GM12873 (cell line): ENCODE measurements around the gene TCF4.

Experiments used
- TF ChIP-seq, protein P1 (sequence below): IDR thresholded peaks from 2 replicates; pipeline ENCODE4 v1.5.1; 2012; ENCODE audit warnings: low read depth, mild to moderate bottlenecking, moderate library complexity, low read length, control low read depth; ENCODE audit not compliant: insufficient read depth; ENCODE audit errors: missing control alignments

Gene TCF4

DNA sequence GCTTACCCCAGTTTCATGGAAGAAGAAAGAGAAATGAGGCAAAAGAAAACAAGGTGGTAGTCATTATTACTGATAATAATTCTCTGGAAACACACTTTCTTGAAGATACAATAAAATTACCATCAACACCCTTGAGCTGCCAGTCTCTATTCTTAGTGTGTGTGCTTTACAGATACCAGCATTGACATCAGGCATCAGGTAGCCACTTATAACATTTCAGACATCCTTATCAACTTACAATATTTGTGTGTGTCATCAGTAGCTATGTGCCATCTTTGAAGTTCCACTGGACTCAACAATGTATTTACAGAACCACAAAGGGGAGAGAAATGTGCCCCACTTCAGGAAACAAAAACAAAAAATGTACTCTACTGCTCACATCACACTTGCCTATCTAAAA, 62.1 kb downstream of the TCF4 start:
- TF ChIP-seq, protein P1, sequence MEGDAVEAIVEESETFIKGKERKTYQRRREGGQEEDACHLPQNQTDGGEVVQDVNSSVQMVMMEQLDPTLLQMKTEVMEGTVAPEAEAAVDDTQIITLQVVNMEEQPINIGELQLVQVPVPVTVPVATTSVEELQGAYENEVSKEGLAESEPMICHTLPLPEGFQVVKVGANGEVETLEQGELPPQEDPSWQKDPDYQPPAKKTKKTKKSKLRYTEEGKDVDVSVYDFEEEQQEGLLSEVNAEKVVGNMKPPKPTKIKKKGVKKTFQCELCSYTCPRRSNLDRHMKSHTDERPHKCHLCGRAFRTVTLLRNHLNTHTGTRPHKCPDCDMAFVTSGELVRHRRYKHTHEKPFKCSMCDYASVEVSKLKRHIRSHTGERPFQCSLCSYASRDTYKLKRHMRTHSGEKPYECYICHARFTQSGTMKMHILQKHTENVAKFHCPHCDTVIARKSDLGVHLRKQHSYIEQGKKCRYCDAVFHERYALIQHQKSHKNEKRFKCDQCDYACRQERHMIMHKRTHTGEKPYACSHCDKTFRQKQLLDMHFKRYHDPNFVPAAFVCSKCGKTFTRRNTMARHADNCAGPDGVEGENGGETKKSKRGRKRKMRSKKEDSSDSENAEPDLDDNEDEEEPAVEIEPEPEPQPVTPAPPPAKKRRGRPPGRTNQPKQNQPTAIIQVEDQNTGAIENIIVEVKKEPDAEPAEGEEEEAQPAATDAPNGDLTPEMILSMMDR, result no peak

DNA sequence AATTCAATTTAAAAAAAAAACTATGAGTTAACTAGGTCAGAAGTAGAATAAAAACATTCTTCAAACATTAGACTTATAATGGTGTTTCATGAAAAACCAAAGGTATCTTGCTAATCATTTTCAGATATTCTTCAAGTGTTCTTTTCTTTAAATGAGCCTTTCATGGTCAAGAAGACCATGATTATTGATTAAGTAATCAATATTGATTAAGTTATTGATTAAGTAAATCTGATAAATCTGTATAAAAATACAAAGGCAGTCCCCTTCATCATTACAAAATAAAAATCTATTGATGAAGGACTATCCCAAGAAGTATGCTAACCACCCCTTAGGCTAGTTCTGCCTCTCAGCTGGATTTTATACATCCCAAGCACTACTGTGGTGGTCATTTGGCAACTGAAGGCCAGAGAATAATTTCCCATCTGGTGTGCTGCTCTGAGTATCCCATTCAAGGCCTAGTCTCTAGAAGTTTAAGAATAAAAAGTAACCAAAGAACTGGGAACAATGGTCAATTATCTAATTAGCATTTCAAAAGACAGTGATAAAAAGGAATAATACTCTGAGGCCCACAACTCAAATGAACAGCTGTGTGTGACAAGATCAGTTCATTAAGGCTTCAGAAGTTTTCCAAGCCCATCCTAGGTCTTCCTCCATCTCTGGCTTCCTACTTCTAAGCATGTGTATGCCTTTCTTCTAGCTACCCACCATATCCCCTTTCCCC, 63.5 kb downstream of the TCF4 start:
- TF ChIP-seq, protein P1, result no peak

DNA sequence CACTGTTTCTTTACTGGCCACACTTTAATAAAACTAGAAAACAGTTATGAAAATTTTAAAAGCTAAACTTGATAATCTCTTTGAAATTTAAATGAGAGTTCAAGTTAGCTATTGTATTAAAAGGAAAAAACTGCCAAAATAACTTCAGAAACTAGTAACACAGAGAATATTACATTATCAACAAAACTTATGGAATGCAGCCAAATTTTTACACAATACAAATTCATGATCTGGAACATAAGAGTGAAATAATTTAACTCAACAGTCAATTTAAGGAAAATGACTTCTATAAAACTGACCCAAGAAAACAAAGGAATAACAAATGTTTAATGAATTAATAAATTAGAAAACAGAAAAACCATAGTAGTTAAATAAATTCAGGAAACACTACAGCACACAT, 65.0 kb downstream of the TCF4 start:
- TF ChIP-seq, protein P1, result no peak

DNA sequence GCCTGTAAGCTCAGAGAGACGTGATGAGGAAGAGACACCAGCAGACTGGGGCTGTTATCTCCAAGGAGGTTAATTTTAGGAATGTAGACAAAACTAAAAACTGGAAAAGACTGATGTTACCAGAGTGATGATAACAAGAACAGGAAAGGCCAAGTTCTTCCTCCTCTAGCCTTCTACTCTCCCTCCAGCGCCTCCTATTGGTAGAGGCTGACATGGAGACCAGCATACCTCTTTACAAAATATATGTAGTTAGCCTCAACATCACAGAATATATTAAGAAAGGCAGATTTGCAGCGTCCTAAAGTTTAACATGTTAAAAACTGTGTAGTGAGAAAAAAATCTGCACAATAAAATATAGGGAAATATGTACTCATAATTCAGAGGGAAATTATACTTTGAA, 66.0 kb downstream of the TCF4 start:
- TF ChIP-seq, protein P1, result peak; percentile 77

DNA sequence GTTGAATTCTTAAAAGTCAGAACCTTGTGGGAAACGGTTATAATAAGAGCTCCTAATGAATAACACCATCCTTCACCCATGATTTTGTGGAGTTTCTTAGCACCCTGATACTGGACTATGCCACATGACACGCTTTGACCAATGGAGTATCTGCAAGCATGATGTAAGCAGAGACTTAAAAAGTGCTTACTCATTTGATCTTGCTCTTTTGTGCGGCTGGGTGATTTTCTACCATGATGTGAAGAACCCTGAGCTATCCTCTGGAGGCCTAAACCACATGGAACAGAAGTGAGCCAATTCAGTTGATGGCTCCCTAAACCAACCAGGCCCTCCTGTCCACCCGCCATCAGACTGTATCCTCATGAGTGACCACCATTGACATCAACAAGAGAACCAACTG, 70.9 kb downstream of the TCF4 start:
- TF ChIP-seq, protein P1, result no peak

DNA sequence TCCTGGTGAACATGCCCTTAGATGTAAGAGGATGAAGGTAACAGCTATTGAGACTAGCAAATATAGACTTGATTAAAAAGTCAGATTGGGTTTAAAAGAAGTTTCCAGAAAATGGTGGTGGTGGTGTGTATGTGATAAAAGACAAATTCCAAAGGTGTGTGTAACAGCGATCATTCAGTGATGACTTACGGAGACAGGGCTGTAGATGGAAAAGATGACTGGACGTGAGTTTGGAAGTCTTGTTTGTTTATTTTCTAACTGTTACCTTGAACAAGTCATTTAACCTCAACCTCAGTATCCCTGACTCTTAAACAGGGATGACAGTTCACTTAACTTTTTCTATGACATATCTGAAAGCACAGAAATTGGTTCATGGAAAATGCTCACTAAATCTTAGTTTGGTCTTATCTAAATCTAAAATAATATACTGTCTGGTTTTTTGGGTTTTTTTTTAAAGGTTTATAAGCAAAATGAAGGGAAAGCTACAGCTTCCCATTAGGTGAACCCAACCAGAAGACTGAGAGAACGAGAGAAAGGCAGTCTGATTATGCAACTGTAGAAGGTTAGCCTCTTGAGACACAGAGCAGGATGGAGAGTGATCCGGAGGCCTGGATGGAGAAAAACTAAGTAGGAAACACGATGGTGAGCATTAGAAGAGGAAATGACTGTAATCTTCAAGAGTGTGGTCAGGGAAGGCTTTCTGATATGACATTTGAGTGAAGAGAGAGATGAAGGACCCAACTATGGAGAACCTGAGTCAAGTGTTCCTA, 71.9 kb downstream of the TCF4 start:
- TF ChIP-seq, protein P1, result no peak

DNA sequence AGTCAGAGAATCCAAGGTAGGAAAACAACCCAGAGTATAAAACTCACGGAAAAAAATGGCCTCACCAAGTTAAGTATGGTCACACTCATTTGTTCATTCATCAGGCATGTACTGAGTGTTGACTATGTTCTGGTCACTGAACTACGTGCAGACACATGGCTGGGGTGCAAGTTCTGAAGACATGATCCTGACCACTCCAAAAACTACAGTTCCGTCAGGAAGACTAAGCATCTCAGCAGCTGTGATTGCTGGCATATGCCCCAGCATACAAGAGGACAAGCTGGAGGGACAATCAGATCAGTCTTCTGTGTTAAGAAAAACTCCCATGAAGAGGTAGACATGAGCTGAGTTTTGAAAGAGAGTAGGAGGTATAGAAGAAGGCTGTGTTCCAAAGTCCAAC, 72.8 kb downstream of the TCF4 start:
- TF ChIP-seq, protein P1, result no peak
